HK-2 (cell line): Measurements from ENCODE around the gene CA12.
"Not testable (repeated sequence)": the region's sequence is repeated elsewhere in the genome, so short reads cannot be mapped to it uniquely, and the experiment has no call there.

Experiments
- DNase-seq: peaks from one replicate; pipeline ENCODE4 v3.0.0-alpha.2; 2018; ENCODE audit not compliant: unreplicated experiment

The CA12 gene

GRCh38 chr15:63381301-63382204, at the start of gene CA12:
CA12 (minus strand) TSS chr15:63381846; CDS start chr15:63381720, 126 bp downstream.
- DNase-seq: no peak

- no peak for DNase-seq
Measured at GRCh38 chr15:63430766-63431451, 49.3 kb upstream of the CA12 start.

- no peak for DNase-seq
Measured at GRCh38 chr15:63426552-63426951, 44.9 kb upstream of the CA12 start.

GRCh38 chr15:63425426-63425985, 43.9 kb upstream of the CA12 start:
- DNase-seq: no peak

- DNase-seq: no peak
Measured at GRCh38 chr15:63422891-63423590, 41.4 kb upstream of the CA12 start.

GRCh38 chr15:63421433-63421832, 39.8 kb upstream of the CA12 start:
- DNase-seq: no peak

DNA sequence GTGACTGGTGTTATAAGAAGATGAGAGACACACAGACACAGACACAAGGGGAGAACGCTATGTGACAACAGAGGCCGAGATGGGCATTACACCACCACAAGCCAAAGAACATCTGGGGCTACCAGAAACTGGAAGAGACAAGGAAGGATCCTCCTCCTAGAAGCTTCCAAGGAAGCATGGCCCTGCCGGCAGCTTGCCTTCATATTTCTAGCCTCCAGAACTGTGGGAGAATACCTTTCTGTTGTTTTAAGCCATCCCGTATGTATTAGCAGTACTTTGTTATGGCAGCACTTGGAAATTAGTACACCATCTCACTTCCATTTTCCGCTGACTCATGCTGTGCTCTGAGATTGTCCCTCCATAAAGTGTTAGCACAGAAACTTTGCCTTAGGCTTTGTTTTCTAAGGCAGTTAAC, 38.7 kb upstream of the CA12 start:
- no peak for DNase-seq

DNA sequence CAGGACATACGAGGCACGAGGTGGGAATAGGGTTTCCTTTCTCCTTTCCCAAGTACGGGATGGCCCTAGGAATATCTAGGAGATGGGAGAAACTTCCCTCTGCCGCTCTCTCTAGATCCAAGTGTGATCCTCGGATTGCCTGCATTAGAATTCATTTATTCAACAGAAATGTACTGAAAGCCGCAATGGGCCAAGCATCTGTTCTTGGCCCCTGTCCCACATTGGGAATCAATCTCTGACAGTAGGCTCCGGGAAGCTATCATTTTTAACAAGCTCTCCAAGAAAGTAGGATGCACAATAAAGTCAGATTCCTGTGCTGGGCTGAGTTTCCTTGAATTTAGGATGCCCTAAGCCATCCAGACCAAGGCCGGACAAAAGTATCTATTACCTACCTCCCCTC, 37.2 kb upstream of the CA12 start:
- no peak for DNase-seq

DNA sequence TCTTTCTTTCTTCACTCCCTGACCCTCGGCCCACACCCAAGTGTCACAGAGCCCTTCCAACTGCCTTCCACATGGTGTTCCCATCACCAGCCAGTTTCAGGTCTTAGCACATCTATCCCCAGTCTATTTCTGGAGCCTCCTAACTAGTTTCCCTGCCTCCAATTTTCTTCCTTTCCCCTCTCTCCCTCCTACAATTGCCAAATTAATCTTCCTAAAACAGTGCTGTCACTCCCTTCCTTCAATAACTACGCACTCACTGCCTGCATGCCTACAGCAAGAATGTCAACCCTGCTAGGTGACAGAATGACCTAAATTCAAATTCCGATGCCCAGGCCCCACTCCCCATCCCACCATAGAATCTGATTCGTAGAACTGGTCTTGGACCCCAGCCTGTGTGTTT, 36.1 kb upstream of the CA12 start:
- no peak for DNase-seq

DNA sequence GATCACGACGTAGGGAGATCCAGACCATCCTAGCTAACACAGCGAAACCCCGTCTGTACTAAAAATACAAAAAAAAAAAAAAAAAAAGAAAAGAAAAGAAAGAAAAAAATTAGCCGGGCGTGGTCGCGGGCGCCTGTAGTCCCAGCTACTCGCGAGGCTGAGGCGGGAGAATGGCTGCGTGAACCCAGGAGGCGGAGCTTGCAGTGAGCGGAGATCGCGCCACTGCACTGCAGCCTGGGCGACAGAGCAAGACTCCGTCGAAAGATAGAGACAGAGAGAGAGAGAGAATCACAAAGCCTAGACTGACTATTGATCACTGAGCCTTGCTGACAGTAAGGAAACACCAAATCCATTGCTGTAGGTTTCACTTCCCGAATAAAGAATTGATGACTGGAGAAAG, 35.6 kb upstream of the CA12 start:
- not testable (repeated sequence) for DNase-seq

DNA sequence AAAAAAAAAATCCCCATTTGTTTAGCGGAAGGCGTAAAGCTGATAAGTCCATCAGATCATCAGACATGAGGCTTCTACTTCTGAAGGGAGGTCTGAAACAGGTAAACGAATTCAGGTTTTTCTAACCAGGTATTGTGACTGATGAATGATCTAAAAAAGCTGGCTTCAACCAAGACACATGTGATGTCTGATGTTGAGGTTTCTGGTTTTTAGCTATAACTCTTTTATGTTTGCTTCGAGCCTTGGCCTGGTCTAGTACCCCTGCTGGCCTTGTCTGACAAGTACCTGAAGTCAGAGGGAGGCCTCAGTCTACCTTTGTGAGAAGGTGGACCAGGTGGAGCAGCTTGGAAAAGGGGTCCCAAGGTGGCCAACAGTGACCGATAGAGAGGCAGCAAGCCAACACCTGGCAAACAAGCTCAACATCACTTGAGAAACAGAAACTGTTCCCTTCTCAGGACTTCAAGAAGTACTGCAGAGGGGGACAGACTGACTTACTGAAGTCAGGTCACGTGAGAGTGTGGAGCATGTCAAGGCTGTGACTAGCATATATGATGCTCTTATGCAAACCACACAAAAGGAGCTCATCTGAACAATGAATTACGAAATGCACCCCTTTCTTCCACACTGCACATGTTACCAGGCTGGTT, 33.0 kb upstream of the CA12 start:
- DNase-seq: no peak

- DNase-seq: no peak
Measured at GRCh38 chr15:63412551-63412950, 30.9 kb upstream of the CA12 start.

DNA sequence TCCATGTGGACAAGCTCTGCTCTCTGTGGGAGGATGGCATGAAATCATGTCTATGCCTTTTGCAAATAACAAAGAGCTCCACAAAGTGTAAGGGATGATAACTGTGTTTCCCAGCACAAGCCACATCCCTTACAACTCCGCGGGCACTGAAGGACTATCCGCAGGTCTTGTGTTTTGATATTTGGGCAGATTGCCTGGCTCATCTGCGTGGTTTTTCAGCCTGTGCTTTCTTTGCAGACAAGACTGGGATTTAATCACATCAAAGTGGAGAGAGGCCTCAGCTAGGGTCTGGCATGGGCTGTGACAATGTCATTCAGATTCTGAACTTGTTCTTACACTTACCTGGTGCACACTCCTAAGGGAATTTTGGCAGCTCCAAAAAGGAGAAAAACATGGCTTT, 30.2 kb upstream of the CA12 start:
- DNase-seq: no peak

- DNase-seq: no peak
Measured at GRCh38 chr15:63409179-63409578, 27.5 kb upstream of the CA12 start.

- no peak for DNase-seq
Measured at GRCh38 chr15:63408524-63408923, 26.9 kb upstream of the CA12 start.

DNA sequence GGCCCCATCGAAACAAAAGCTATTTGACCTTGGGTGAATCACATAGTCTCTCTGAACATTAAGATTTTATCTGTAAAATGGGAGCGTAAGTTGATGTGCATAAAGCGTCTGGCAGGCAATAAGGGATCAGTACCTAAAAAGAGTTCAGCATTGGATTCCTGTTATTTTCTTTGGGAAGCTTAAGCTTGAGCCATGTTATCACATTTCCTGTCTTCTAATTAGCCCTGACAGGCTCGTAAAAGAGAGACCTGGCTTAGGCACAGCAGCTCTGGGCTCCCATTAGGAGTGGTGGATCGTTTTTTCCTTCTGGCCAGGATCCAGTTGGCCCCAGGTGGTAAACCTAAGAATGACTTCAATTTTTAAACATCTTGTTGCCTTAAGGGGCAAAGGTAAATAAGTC, 26.0 kb upstream of the CA12 start:
- no peak for DNase-seq

- no peak for DNase-seq
Measured at GRCh38 chr15:63405683-63406390, 24.2 kb upstream of the CA12 start.

- no peak for DNase-seq
Measured at GRCh38 chr15:63405159-63405558, 23.5 kb upstream of the CA12 start.

DNA sequence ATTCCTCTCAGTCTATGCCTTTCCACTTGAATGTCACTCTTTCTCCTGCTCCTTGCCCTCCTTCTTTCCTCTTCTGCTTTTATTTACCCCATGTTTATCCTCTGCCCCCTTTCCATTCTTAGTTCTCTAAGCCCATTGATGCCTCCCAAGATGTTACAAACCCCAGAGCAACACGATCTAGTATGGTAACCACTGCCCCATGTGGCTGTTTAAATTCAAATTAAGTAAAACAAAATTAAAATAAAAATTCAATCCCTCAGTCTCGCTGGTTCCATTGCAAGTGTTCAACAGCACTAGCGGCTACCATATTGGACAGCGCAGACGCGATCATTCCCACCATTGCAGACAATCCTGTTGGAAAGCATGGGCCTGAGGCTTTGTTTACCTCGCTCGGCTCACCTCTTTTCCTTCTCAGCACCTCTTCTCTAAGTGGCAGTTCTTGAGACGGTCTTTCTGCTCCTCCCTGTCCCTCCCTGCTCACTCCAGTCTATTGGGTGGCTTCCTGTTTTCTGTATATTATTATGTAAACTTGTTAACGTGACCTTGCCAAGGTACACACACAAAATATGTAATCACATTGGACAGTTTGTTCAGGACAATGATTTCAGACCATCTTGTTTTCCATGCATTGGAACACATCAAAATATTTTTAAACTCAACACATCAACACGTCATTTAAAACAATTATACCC, 21.8 kb upstream of the CA12 start:
- DNase-seq: no peak

- no peak for DNase-seq
Measured at GRCh38 chr15:63402498-63403253, 21.0 kb upstream of the CA12 start.
